GDM1 (cell line): ENCODE measurements around the gene CCDC12.

Source experiments
- DNase-seq: peaks from one replicate; lab custom pipeline; 2025; lab: John Stamatoyannopoulos, UW

CCDC12 gene

DNA sequence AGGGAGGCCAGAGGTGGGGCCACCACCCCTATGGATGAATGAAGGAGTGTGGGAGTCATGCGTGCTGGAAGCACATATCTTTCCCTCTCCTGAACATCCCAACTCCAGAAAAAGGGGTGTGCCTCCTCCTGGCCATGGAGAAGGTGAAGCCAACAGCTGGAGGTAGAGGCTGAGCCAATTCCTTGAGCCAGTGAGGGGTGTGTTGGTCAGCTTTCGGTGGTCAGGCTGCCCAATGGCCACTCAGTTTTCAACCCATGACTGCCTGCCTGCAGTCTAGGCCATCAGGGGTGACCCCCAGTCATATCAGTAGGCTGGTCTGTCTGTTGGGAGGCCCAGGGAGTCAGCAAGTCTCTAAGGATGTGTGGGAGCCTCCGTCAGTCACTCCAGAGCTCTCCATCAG lies 85.4 kb downstream of the CCDC12 start:
- no peak for DNase-seq

DNA sequence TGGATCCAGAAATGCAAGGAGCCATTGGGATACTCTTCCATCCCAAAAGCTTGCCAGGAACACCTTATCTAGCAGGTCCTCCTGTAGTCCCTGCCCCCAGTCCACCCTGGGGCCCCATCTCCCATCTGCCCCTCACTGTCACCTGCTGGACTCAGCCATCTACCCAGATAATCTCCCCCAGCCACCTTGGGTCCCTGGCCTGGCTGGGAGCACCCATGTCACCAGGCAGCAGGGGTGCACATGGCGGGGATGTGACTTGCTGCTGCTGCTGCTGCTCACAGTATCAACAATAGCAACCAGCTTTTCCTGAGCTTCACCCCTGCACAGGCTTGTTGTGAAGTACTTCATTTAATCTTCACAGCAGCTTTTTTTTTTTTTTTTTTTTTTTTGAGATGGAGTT lies 86.4 kb downstream of the CCDC12 start:
- no peak for DNase-seq

DNA sequence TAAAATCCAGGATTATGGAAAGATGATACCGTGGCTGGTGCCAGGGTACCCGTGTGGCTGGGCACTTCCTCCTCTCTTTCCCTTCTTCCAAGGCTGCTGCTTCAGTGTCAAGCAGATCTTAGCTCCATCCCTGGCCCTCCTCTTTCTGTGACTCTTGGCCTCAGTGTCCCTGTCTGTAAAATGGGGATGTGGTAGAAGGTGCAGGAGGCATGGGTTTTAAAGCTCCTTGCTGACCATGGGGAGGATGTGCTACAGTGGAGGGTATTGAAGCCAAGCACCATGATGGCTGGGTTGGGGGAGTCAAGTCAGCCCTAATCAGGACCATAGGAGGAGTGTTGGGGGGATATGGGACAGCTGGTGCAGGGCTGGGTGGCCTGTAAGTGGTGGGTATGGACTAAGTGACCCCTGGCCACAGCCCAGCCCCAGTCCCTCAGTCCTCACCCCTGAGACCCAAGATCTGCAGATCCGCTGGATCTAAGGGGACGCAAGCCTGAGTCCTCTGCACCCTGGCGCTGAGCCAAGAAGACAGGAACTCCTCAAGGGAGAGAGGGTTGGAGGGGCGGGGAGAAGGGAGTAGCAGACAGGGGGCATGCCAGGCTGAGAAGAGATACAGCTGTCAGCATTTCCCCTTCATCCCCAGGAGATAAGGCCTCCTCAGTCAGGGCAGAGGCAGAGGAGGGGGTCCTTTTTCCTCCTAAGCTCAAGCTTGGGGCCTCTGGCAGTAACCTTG lies 87.0 kb downstream of the CCDC12 start:
- DNase-seq: peak; percentile 6

DNA sequence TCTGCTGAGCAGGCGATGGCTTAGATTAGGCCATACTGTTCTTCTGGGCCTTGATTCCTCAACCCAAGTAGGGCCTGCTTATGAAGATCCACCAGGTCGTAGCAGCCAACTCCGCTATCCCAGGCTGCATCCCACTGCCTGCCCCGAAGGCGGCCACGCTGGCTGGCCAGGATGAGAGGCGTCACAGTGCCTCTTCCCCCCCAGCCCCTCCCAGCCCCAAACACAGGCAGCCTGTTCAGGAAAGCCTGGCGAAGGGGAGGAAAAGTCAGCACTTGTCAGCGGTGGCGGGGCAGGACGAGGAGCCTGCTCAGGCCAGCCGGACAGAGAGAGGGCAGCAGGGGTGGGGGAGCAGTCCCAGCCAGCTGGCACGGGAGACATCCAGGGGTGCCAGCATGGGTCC lies 87.8 kb downstream of the CCDC12 start:
- DNase-seq: no peak

DNA sequence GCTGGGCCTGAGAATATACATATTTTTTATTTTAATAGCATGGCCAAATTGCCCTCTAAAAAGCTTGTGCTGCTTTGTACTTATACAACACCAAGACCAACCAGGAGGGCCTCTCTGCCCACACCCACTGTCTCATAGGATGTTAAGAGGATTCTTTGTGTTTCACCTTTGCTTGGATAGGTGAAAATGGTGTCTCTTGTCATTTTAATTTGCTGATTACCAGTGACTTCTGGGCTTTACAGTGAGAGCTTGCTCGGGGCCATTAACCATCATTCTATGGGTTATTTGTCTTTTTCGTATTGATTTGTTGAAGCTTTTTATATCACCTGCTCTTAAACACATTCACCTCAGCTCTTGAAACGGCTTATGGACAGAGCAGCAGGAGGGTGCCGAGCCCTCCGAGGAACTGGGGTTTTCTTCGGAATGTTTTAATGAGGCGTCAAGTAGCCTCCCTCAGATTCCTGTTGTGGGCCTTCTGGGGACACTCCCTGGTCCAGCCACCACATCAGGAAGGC lies 88.5 kb downstream of the CCDC12 start:
- DNase-seq: no peak

DNA sequence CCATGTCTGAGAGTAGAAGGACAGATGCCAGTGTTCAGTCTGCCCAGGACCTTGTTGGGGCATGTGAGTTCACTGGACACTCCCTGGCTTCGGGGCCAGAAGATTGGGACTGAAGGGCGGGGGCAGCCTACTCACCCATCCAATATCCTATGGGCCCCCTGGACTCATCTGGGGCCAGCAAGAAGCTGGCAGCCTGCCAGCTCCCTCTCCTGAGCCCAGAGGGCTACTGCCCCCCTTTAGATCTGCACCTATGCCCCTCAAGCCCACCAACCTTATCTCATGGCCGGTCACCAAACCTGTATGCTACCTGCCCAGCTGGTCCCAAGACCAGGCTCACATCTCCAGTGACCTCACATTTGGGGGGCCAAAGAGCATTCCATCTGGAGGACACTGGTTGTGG lies 90.9 kb downstream of the CCDC12 start:
- DNase-seq: no peak

DNA sequence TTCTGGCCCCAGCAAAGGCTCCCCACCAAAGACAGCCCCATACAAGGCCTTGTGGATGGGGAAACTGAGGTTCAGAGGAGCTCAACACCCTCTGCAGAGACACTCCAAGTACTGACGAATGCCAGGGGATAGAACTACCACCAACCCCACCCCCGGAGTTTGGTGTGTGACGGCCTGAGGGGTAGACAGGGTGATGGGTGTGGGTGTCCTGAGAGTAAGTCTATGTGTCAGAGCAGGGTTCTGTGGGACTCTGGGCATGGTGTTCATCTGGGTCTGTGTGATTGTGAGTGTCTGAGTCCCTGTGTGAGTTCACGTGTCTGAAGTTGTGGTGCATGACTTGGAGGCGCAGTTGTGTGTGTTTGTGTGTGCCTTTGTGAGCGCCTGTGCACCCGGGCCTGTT lies 91.6 kb downstream of the CCDC12 start:
- no peak for DNase-seq

DNA sequence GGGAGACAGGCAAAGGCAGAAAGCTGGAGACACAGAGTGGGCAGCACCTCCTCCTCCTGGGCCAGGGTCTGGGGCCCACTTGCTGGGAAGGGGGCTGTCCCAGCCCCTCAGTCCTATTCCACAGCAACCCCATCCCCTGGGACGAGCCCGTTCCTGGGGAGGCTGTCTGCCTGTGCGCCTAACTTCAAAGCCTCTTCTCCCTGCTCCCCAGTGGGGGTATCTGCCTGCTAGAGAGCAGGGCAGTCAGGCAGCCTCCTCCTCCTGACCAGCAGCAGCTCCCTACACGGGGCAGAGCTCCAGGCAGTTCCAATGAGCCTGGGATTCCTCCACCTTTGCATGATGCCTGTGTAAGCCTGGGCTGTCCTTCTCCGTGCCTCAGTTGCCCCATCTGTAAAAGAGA lies 92.1 kb downstream of the CCDC12 start:
- DNase-seq: no peak

DNA sequence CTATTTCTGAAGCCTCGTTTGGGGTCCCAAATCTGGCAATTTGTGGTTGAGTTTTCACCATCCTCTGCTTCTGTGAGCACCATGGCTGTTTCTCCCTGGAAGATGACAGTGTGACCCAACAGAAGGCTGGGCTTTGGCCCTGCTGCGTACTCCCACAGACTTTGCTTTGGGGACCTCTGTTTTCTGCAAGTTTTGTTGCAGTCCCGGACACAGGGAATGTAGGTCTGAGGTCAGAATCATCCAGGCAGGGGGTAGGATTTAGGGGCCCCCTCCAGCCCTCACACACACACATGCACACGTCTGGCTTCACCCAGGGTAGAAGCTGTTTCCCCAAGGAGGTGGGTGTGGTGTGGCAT lies 92.7 kb downstream of the CCDC12 start:
- no peak for DNase-seq

DNA sequence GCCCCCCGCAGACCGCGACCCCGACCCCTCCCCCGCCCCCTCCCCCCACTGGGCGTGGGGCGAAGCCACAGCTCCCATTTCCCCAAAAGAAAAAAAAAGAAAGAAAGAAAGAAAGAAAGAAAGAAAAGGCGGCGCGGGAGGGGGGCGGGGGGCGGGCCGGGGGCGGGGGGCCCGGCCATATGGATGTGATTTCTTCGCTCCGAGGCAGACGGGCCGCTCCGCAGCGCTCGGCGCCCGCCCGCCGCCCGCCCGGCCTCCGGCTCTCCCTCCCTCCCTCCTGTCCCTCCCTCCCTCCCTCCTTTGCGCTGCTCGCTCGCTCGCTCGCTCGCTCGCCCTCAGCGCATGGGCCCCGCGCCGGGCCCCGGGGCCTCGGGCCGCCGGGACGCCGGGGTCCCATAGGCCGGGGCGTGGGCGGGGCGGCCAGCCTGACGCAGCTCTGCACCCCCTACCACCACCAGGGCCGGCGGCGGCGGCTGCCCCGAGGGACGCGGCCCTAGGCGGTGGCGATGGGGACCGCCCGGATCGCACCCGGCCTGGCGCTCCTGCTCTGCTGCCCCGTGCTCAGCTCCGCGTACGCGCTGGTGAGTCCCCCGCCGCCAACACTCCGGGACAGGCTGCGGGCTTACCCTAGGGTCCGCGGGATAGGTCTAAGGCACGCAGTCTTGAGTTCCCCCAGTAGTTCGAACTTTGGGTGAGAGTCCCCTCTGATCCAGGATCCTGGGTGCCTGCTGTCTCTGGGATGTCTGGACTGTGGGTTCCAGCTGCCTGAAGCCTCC lies 93.3 kb downstream of the CCDC12 start:
- DNase-seq: no peak

DNA sequence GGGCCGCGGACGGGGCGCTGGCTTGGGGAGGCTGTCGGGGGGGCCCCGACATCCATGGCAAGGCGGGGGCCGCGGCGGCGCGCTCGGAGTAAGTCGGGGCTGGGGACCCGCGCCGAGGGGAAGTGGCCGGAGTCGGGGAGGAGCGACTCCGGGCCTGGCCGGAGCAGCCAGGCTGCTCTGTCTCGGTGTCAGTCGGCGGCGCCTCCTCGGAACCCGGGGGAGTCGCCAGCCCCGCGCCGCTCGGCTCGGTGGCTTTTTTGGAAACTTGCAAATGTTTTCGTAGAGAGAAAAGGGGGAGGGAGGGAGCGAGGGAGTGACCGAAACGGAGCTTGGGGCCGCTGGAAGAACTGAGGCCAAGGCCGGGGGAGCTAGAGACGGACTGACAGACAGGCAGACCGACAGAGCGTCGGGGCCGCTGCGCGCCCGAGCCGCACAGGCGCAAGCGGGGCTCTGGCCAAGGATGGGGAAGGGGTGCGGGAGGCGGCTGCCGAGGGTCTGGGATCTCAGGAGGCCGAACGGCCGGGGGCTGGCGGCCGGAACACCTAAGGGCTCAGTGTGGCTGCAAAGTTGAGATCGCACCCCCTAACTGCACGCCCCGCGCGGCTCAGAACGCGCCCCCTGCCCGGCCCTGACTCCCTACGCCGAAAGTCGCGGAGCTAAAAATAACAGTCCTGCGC lies 94.0 kb downstream of the CCDC12 start:
- DNase-seq: no peak

DNA sequence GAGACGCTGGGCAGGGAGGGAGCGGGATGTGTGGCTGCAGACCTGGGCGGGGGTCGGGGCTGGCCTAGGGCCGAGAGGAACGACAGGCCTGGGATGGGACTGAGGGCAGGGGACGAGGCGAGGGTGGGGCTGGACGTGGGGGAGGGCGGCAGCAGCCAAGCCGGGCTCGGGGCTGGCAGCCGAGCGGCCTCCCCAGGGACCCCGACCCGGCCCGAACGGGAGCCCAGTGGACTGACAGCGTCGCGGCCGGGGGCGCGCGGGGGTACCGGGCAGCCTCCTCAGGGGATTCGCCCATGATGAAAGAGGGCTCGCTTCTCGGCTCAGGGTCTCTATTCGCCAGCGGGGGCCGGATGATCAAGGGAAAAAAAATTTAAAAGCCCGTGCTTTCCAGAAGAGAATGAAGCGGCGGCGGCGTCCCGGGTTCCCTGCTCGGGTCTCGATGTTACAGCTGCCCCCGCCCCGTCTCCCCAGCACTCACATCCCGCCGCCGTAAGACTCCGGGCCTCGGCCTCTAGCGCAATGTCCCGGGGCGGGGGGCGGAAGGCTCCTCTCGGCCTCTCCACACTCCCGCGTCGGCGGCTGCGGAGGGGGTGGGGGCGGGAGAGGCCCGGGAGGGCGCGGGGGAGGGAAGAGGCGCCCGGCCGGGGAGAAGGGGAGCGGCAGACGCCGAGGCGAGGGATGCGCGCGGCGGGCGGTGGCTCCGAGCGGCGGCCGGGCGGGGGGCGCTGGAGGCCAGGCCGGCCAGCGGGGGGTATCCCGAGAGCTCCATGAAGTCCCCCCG lies 94.8 kb downstream of the CCDC12 start:
- no peak for DNase-seq

DNA sequence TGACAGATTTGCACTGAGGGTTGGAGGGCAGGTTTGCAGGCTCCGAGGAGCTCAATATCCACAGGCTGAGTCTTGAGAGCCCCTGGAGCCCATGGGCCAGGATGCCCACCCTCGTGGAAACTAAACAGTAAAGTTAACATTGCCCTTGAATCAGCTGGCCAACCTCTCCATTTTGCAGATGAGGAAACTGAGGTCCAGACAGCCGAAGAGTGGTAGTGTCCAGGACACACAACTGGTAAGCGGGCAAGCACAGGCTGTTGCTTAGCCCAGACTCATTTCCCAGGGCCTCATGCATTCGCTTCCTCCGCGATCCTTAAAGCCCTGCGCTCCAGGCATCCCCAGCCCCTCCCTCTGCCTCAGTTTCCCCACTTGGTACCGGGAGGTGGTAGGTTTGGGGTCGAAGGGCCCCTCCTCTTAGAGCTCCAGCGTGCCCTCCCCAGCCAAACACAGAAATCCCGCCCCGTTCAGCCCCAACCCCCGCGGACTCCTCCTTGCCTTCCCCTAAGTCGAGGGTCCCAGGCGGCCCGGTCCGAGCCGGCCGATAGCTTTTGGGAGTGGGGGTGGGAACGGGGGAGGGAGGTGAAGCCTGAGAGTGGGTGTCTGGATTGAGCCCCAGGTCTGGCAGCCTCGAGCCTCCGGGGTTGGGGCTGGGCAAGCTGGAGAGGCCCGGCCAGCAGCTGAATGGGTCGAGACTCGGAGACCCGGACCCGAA lies 95.5 kb downstream of the CCDC12 start:
- DNase-seq: no peak

DNA sequence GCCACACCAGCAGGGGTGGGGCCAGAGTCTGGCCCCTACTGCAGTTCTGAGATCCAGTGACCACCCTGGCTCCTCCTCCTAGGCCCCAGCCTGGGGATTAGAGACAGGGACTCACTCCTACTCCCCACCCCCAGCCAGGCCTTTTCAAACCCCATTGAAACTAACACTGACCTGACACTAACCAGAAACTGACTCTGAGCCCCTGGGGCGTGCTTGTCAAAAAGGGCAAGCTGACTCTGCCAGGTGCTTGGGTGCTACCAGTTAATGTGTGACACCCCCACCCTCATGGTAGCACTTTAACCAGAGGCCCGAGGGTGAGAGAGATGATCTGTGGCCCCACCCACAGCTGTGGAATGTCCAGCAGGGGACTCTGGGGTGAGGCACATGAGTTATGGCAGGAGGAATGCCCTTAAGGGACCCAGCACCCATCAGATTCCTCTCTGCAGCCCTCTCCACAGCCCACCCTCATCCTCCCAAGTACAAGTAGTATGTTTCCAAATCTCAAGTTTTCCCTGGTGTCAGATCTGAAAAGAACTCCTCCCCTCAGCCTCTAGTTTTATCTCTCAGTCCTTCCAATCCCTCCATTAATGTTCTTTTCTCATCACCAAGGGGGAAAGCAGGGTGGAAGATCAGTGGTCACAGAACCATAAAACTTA lies 97.6 kb downstream of the CCDC12 start:
- DNase-seq: no peak

DNA sequence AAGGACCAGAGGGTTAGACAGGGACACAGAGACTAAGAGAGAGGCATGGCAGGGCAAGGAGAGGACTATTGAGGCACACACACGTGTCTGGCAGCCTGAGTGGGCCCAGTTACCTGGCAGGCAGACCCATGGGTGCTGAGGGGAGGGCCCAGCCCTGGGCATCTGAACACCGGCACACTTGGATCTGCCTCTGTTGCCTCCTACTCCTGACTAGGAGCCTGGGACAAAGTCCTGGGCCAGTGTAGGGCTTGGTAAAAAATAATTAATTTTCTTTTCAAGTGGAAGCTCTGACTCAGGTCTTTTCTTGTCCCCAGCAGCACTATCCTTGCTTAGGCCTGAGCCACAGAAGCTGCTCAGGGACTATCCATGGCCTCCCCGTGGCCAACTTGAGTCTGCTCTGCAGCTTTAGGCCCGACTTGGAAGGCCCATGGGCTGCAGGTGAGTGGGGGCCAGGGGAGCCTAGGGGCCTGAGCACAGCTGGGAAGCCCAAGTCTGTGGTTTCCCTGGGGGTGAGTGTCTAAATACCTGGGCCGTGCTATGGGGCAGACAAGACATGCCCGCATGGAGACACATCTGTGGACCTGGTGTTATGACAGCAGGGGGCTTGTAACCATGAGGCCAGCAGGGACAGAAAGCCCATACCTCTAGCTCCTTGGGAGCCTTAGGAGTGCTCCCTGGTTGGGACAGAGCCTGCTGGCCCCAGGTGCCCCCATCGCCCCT lies 99.0 kb downstream of the CCDC12 start, which contains the start of gene PTH1R:
Gene PTH1R (plus strand): TSS at position 316 of the 720 bp plus-strand sequence. CDS start 5,839 bp downstream, outside the sequence.
- no peak for DNase-seq

DNA sequence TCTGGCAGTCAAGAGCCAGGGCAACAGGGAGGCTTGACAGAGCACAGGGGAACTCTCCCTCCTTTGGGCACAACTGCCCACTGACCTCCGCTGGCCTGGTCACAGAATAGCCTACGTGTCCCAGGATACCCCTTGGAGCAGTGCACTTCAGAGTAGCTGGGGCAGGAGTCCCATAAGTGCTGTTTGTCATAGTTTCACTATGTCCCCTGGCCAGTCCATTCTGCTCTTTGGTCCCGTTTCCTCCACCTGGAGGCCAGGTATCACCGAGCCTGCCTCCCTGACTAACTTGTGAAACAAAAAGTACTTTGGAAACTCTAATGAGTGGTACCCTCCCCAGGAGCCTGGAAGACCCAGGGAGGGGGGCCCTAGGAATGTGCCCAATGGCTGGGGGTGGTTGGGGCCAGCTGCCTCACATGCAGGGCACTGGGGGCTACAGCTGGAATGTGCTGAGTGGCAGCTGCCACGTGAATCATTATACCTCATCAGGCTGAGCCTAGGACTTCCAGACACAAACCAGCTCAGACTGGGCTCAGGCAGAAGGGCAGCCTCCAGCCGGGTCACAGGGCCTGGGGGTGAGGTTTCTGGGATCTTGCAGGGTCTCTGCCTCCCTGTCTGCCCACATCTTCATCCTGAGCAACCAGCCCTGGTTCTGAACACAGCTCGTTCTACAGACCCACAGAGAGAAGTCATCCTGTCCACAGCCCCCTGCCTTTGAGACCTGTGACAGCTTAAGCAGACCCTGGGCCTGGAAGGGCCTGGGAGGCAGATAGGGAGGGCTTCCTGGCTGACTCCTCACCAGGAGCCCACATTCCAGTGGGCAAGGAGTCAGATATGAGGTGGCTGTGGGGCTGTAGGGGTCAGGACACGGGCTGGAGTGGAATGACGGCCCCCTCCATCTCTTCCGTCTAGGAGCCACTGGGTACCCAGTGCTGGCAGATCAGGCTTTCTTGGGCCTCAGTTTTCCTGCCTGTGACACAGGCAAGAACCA lies 99.9 kb downstream of the CCDC12 start:
- DNase-seq: no peak

DNA sequence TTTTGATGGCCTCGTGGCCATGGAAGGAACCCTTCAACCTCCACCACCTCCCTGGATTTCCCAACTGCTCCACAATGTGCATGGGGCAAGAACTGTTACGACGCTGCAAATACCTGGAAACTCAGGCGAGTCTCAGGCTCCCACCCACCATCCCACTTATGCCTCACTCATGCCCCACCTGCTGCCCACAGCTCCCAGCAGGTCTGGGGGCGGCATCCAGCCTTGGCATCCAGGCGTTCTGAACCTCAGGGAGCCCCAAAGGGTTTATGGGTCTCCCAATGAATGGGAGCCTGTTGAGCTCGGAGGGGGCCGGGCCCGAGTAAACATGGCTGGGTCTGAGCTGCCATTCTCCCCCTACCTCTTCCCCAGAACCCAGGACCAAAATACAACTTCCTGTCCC lies 101.0 kb downstream of the CCDC12 start:
- no peak for DNase-seq

DNA sequence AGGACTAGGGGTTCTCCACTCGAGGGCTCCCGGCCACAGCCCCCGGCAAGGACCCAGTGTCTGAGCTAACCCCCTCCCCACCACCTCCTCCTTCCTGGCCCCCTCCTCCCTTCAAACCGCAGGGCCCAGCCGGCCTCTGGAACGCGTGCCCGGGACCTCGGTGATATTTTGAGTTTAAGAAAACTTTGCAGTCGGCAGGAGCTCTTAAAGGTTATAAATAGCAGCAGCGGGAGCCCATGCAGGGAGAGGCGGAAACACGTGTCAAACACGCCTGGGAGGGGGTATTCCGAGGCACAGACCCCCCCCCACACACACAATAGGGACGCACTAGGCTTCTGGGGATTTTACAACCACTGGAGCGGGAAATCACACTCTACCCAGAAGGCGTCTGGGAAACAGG lies 102.1 kb downstream of the CCDC12 start:
- DNase-seq: no peak

DNA sequence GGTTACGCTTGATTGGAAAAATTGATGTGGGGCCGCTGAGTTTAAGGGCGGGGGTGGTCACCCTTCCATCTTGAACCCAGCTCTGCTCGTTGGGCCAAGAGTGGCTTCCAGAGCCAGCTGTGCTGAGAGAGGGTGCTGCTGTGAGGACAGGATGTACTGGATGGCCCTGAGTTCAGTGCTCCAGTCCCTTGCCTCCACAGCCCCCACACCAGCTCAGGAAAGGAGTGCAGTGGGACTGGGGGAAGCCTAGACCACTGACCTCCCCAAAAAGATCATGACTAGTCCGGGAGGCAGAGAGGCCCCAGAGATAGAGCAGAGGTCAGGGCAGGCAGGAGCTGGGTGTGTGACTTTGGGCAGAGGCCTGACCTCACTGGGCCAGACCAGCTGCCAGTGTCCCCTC lies 103.0 kb downstream of the CCDC12 start:
- DNase-seq: no peak
